Measurements from ENCODE around the gene NRG3.

GRCh38 chr10:81885491-81885890 lies 10.5 kb downstream of the NRG3 start:
- no peak for TF ChIP-seq POLR2AphosphoS5 (IDR thresholded peaks at IDR 0.05; ENCODE audit: low read depth, low read length)
- no peak for TF ChIP-seq CTCF (IDR thresholded peaks at IDR 0.05)
- no peak for TF ChIP-seq TCF7L2 (IDR thresholded peaks at IDR 0.05; ENCODE audit: low read depth, low read length)
- TF ChIP-seq REST (IDR thresholded peaks at IDR 0.05; ENCODE audit: insufficient read depth in 1 of 2, low read depth in 2 of 2, low read length in 1 of 2) = no peak

Data from Panc1 (cell line).